Fibroblast of the conjunctiva (primary cell): ENCODE results near the gene MRPS9.

ENCODE experiments used
- DNase-seq: peaks from one replicate; pipeline ENCODE4 v3.0.0-alpha.2; 2010; ENCODE audit warnings: low read depth

MRPS9 gene

DNA sequence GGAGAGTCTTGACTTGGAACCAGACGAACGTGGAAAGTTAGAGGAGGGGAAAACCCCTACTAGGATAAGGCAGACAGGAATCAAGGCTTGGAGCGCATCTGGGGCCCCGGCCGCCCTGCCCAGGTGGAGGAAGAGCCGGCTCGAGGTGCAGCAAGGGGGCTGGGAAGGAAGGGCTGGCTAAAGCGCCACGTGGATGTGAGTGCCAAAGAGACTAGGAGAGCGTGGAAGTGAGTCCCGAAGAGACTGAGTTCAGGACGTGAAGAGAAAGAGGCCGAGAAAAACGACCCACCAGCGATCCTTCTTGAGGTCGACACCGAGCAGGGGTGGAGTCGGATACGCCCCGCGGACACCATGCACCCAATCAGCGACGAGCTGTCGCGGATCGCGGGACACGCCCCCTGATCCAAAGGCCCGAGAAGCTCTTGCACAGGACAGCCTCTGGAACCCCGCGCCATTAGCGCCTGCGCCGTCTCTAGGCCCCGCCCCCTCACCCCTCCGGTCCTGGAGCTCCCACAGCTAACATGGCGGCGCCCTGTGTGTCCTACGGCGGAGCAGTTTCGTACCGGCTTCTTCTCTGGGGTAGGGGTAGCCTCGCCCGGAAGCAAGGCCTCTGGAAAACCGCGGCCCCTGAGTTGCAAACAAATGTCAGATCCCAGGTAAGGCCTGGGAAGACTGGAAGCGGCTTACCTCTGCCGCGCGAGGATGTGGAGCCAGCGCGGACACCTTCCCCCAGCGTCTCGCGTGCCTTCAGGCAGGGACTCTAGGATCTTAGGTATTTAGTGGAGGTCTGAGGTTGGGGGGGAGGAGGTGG lies at the start of gene MRPS9:
Gene MRPS9, plus strand, starts transcription at position 498 of the 811 bp plus-strand sequence. Its CDS starts 24 bp downstream, at position 522.
- DNase-seq = peak; percentile 97

DNA sequence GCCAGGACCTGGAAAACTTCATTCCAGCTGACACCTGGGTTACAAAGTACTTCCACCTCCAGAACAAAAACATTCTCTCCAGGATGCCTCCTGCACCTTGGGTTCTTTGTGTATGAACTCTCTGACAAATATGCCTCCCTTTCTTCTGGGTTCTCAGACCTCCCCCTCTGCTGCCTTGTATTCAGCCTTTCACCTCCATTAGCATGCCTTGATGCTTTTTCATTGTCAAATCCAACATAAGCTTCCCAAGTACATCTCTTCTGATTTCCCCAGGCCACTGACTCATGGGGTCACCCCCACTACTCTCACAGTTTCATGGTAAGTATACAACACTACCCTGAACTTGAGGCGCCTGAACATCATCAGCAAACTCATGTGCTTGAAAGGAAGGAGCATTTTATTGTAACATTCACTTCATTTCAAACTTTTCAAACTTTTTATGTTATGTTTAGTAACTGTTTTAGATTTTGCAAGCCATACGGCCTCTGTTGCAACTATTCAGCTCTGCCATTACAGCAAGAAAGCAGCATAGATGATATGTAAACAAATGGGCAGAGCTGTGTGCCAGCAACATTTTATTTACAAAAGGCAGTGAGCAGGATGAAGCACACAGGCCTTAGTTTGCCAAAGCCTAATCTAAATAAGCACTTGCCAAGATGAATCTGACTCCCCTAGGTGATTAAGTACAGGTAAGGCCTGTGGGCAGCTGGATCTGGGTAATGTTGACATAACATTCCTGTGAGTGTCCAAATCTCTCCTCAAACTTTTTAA lies 32.5 kb upstream of the MRPS9 start:
- no peak for DNase-seq

DNA sequence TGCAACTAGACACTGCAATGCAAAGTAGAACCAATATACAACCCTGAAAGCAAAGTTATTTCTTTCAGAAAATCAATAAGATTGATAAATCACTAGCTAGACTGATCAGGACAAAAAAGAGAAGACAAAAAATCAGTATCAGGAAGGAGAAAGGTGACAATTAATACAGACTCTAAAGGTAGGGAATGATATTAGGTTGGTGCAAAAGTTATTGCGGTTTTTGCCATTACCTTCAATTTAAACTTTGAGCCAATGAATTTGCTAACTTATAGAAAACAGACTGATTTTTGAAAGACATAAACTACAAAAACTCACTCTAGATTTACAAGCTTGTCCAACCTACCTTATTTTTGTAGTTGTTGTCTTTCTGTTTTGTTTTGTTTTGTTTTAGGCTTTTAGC lies 30.5 kb upstream of the MRPS9 start:
- no peak for DNase-seq

DNA sequence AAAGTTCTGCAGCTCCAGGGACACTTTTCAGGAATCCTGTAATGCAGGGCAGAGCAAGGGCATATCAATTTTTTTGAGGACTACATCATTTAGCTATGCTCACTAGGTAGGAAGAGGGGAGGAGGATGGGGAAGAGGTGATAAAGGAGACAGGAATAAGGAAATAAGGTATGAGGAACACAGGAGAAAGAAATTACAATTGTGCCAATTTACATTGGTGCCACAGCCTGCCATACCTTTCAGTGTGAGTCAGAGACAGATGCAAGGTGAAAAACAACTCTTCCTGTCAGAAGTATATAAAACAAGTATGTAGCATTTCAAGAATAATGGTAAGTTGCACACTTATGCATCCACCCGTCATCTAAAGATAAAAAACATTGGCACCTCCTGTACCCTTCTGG lies 5.4 kb upstream of the MRPS9 start:
- DNase-seq = no peak

DNA sequence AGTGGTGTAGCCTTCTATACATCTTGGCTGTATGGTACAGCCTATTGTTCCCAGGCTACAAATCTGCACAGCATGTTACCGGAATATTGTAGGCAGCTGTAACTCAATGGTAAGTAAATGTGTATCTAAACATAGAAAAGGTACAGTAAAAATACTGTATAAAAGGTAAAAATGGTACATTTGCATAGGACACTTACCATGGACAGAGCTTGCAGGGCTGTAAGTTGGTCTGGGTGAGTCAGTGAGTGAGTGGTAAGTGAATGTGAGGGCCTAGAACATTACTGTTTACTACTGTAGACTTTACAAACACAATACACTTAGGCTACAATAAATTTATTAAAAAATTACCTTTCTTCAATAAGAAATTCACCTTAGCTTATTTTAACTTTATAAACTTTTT lies 3.7 kb upstream of the MRPS9 start:
- no peak for DNase-seq

DNA sequence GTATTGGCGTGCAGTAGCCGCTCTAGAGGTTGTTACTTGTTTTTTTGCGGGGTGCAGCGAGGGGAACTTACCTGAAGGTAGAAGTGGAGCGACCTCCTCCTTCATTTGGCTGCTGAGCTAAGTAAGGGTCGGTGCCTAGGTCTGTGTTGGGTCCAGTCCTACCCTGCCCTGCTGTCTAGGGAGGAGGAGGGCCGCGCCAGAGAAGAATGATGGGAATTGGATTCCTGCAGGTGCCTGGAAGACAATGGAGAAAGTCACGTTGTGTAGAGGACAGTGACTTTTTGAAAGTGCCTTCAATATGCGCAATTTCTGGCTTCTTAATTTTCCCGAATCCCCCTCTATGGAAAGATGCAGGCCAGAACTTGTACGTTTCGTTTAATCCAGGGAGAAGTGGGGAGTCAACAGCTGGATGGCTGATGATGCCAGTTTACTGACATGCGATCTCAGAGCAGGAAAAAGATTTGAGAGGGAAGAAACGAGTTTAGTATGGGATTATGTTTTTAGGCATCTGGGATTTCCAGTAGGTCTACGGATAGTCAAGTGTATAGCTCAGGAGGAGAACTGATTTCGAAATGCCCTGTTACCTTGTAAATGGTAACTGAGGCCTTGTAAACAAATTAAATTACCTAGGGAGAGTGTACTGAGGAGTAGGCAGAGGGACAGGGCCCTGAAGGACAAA lies 653 bp downstream of the MRPS9 start:
- no peak for DNase-seq

DNA sequence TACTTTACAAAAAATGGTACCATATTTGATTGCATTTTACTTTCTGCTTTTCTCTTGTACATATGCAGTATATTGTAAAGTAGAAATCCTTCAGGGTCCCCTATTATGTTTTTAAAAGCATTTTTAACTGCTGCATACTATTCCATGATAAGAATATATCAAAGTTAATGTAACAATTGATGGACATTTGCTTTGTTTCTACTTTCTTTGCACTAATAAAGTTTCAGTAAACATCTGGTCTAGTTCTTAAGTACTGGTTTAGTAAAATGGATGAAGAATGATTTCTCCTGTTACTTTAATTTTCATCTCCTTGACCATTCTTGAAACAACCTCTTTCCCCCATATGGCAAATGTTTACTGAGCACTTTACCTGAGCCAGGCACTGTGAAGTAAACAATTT lies 1.7 kb downstream of the MRPS9 start:
- DNase-seq = no peak

DNA sequence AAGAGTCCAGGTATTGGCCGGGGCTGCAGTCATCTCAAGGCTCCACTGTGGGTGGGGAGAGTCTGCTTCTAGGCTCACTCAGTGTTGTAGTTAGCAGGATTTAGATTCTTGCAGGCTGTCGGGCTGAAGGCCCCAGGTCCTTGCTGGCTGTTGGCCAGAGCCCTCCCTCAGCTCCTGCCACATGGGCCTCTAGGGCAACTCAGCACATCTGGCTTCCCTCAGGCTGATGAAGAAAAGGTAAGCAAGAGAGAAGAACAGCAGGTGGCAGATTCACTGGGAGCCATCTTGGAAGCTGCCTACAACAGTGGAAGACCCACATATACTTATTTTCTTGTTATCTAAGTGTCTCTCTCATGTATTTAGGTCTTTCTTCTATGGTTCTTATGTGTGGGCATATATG lies 4.3 kb downstream of the MRPS9 start:
- DNase-seq = no peak

DNA sequence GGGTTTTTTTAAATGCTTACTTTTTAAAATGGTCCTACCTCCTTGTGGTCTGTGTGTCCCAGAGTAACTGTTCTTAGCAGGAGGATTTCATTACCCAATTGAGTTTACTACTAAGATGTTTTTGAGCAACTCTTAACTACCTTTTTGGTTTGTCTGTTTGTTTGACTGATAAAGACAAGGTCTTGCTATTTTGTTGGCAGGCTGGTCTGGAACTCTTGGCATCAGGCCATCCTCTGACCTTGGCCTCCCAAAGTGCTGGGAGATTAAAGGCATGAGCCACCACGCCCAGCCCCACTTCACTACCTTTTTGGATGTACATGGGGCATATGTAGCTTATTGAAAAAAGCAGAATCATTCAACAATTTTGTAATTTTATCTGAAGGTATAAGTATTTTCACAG lies 14.9 kb downstream of the MRPS9 start:
- no peak for DNase-seq

DNA sequence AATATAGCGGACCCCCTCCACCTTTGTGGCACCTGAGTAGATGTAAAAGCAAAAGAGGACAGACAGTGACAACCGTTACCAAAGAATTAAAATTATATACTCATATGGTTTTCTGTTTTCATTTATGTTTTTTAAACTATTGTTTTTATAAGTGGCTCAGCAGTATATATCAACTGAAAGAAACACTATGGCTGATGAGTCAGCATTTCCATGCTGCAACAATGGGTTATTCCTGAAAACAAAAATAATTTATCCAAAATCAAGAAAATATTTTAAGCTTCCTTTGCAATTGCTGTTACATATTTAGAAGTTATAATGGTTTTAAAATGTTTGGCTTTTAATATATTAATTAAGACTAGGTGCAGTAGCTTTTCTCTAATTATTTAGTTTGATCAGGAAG lies 17.7 kb downstream of the MRPS9 start:
- no peak for DNase-seq

DNA sequence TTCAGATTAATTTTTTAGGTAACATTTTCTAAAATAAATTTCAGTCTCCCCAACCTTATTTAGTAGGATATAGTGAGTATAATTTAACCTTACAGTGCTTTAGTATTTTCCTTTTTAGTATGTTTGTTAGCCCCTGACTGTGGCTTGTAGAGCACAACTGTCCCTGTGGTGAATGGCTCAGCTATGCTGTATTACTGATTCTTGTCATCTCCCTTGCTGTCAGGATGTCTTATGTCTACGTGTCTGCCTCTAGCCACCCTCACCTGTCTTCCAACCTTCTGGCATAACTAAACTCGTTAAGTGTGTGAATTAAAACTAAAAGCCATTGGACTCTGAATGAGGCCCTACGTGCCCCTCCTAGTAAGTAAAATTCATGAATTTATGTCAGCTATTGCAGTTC lies 18.4 kb downstream of the MRPS9 start:
- no peak for DNase-seq

DNA sequence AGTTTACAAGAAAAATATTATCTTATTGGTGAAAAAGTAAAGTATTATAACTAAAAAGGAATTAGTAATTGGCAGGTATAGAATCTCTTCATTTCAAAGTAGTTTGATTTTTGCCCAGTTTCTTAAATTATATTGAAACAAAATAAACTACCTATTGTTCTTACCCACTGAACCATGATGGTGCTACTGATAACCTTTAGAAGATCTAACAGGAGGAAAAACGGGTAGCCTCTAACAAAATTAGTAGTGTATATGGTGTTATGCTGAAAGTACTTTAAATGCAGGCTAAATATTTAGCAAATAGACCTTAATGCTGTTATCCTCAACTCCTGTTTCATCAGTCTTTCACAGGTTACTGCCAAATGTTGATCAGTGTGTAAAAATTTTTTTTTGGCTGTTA lies 19.1 kb downstream of the MRPS9 start:
- no peak for DNase-seq

DNA sequence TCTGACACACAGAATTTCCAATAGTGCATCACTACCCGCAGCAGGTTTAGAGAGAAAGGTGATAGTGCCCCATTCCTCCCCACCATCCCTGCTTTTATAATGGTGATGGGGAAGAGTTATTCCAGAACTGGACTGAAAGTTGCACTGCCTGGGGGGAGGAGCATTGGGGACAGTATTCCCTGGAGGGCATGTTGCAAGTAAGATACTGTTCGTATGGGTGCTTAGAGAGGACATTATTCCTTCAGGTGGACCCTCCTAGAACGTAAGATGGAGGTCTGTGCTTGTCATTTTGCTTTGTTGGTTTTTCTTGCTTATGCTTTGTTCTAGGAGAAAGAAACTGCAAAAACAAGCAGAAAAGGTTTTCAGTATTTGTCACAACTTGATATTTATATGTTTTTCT lies 23.7 kb downstream of the MRPS9 start:
- no peak for DNase-seq

DNA sequence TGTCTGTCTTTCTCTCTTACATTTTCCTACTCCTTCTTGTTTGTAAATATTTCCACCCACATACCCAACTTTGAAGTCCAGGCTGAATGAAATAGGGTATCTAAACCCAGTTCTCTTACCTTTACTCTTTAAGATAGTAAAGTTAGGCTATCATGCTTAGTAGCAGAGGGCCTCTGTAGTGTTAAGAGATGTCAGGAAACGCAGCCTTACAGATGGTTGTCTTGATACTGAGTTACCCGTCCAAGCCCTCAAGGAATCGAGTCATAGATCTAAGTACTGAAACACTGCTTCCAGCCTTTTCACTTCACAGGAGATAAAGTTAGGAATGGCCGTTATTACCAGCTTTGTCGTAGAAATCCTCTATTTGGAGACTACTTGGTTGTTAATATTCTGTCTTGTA lies 24.3 kb downstream of the MRPS9 start:
- no peak for DNase-seq

DNA sequence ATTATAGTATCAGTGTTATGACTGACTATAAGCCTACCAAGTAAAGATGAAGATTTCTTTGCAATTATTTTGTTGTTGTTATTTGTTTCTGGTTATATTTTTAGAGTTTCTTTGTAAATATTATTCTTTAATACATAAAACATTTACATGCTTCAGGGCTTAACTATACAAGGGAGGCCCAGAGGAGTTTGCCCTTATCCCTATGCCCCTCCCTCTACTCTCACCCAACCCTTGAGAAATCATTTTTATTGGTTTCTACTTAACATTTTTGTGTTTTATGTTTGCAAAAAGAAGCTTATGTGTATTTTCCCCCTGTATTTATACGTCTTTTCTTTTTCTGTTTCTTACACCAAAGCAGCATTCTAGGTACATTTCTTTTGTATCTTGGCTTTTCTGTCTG lies 30.5 kb downstream of the MRPS9 start:
- DNase-seq = no peak

DNA sequence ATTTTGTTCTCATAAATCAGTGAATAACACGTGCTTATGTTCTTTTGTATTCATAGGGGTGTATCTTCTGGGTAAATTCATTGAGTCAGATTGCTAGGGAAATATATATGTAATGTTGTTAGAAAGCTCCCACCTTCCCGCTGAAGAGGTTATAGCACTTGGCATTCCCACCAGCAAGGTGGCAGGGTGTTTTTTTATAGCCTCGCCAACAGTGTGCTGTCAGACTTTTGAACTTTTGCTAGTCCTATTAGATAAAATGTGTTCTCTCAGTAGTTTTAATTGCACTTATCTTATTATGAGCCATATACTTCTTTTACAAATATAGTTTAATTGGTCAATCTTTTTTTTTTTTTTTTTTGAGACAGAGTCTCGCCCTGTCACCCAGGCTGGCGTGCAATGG lies 31.0 kb downstream of the MRPS9 start:
- no peak for DNase-seq

DNA sequence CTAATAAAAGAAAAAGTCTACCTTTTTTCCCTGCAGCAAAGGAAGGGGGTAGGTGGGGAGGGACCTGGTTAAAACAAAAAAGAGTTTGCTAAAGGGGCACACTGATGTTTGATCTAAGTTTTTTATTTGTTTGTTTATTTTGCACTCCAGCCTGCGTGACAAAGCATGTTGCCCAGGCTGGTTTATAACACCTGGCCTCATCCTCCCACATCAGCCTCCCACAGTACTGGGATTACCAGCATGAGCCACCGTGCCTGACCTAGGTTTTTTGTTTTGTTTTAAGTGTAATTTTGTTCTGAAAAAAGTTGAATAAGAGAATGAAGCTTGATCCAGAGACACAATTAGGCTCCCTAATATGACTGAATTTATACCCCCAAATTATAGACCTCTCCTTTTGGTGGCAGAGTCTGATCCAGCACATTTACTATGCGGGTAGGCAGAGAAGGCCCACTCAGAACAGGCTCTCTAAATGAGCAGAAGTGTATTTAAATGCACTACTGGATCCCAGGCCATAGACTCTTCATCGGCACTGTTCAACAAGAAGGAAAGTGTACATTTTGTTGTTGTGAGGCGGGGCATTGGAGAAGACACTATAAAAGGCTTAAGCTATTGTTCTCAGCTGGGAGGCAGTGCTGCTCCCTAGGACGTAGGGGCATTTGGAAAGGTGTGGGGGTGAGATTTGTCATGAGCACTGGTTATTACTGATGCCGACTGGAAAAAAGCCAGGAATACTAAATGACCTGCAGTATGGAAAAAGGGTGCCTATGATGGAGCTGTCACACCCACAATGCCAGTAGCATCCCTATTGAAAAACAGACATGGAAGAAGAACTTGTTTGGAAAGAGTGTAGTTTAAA lies 32.4 kb downstream of the MRPS9 start:
- no peak for DNase-seq

DNA sequence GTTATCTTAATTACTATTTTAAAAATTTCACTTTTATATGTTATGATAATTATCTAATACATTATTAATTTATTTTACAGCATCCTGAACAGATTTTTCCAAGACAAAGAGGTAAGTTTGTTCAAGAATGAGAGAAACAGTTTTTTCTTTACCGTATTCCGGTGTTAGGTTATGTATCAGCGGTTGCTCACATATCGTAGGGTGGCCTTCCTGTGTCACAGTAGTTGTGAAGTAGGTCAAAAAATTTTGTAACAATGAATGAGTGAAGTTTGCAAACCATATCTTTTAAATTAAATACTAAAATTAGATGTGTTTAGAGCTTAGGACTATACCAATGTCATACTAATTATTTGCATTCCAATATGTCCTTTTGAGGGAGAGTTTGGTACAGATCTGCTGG lies 33.5 kb downstream of the MRPS9 start:
- DNase-seq = no peak

DNA sequence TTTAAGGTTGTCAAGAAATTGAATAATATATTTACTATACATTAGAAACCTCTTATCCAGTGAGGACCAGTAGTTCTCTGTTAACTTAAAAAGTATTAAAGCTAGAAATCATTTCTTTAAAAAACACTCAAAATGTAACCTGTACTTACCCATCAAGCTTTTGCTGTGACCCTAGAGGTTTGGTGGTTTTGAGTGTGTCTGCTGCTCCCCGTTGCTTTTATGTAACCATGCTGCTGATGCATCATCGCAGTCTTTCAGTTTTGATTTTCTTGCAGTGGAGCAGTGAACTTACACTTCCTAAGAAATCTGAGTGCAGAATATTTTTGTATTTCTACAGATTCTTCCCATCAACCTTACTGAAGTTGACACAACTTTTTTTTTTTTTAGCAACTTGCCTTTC lies 34.2 kb downstream of the MRPS9 start:
- no peak for DNase-seq

DNA sequence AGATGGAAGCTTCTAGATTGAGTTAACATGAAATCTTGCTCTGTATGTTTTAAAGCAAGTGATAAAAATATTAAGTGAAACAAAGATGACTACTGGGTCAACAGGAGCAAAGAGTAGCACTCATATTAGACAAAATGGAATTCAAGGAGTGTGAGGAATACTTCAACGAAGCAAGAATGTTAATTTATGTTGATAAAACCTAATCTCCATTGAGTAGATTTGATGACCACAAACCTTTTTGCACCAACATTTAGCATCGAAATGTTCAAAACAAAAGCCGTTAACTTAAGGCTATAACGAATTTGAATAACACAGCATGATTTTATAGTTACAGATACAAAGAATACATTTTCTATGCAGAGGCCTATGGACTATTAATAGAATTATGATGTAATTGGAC lies 35.7 kb downstream of the MRPS9 start:
- no peak for DNase-seq

DNA sequence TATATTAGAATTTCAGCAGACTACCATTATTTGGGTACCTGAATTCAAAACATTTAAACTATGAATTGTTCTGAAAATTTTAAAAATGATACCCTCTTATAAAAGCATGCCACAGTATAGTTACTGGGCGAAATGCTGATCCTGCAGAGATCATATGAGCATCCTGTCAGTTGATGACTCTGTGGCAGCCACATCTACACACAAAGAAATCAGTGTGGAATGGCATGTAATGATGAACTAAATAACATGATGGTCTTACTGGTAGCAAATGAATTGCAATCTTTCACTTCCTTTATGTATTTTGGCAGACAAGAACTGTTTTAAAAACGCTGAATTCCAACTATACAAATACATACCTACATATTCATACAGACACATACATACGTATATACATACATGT lies 38.3 kb downstream of the MRPS9 start:
- no peak for DNase-seq

DNA sequence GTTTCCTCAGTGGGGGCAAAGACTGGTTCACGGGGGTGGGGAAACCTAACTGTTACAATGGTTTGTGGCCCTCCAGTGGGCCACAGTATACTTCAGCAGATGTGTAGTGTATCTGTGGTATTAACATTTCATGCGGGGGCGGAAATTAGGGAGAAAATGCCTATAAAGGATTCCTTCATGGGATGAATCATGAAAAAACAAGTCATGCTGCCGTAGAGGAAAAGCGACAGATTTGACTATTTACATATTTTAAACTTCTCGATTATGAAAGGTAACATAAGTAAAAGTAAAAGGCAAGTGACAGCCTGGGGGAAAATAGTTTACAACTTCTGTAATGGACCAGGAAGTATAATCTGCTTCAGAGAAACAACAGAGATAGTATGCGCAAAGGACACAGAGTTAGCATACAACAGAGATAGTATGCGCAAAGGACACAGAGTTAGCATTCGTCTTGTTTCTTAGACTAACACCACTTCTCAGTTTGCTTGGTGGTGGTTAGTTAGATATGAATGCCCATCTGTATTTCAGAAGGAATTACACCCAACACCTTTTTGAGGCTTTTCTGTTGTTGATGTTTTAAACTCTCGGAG lies 41.1 kb downstream of the MRPS9 start:
- DNase-seq = no peak
